ENCODE measurements around the gene HDAC4.

GRCh38 chr2:239077260-239077659, 323.6 kb downstream of the HDAC4 start:
- TF ChIP-seq EZH2 (IDR thresholded peaks at IDR 0.05; ENCODE audit: borderline replicate concordance) (no peak), CTCF (IDR thresholded peaks at IDR 0.05; ENCODE audit: poor library complexity) (no peak)
